22Rv1 (cell line): Measurements from ENCODE around the gene SGCG.

Experiments used
- H3K27ac ChIP-seq: fragments of 450-650 bp; 2 replicates; pipeline ENCODE4 v1.5.1; 2017
- CTCF ChIP-seq: fragments of 450-650 bp; IDR thresholded peaks from 2 replicates; pipeline ENCODE4 v1.5.1; 2017; ENCODE audit warnings: mild to moderate bottlenecking
- ZFX ChIP-seq: fragments of 450-650 bp; IDR thresholded peaks from 2 replicates; pipeline ENCODE4 v1.6.1; 2017; ENCODE audit warnings: antibody characterized with exemption, borderline replicate concordance

Gene SGCG

GRCh38 chr13:23319883-23320224, 139.1 kb downstream of the SGCG start:
- TF ChIP-seq ZFX (no peak), CTCF (peak; percentile 2; the same call in 1 of the 2 replicates)

GRCh38 chr13:23320926-23321534, 140.3 kb downstream of the SGCG start:
- TF ChIP-seq ZFX (no peak), CTCF (no peak)
- no peak overlapping the region for H3K27ac ChIP-seq

More at GRCh38 chr13:23319883-23320224, 139.1 kb downstream of the SGCG start:
- H3K27ac ChIP-seq = no peak overlapping the region

GRCh38 chr13:23321535-23322241, 140.9 kb downstream of the SGCG start:
- no peak overlapping the region for H3K27ac ChIP-seq
- TF ChIP-seq CTCF (no peak), ZFX (no peak)

- TF ChIP-seq CTCF = no peak
- no peak for TF ChIP-seq ZFX
- H3K27ac ChIP-seq = no peak overlapping the region
Observed at GRCh38 chr13:23322353-23323336, 141.9 kb downstream of the SGCG start.

- H3K27ac ChIP-seq = no peak overlapping the region
Observed at GRCh38 chr13:23323946-23324709, 143.3 kb downstream of the SGCG start.

DNA sequence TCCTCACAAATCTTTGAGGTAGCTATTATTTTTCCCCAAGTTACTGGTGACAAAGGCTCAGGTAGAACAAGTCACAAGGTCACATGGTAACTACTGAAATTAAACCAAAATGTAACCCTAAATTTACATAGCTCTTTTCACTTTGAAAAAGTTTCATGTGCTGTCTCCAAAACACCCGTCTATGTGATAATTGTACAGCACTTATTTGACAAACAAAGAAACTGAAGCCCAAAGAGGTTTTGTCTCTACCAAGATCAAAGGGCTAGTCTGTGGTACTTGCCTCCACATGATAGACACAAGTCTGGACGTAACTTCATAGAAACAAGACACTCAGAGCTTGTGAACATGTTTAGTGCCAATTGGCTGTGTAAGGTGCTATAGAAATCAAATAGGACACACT, 144.4 kb downstream of the SGCG start:
- no peak for TF ChIP-seq CTCF
- TF ChIP-seq ZFX = no peak
- no peak overlapping the region for H3K27ac ChIP-seq

More at GRCh38 chr13:23323946-23324709, 143.3 kb downstream of the SGCG start:
- TF ChIP-seq CTCF (no peak), ZFX (no peak)
